NOMO-1 treated with dmso at 0.1 percent for 144 hours (cell line): ENCODE results near the gene INTS1.

Source experiments
- DNase-seq: peaks from one replicate; lab custom pipeline; 2025; ENCODE audit not compliant: unreplicated experiment; lab: John Stamatoyannopoulos, UW

Gene INTS1

GRCh38 chr7:1434891-1435670, 69.1 kb downstream of the INTS1 start:
- no peak for DNase-seq

GRCh38 chr7:1434165-1434718, 69.9 kb downstream of the INTS1 start:
- DNase-seq, result no peak

DNA sequence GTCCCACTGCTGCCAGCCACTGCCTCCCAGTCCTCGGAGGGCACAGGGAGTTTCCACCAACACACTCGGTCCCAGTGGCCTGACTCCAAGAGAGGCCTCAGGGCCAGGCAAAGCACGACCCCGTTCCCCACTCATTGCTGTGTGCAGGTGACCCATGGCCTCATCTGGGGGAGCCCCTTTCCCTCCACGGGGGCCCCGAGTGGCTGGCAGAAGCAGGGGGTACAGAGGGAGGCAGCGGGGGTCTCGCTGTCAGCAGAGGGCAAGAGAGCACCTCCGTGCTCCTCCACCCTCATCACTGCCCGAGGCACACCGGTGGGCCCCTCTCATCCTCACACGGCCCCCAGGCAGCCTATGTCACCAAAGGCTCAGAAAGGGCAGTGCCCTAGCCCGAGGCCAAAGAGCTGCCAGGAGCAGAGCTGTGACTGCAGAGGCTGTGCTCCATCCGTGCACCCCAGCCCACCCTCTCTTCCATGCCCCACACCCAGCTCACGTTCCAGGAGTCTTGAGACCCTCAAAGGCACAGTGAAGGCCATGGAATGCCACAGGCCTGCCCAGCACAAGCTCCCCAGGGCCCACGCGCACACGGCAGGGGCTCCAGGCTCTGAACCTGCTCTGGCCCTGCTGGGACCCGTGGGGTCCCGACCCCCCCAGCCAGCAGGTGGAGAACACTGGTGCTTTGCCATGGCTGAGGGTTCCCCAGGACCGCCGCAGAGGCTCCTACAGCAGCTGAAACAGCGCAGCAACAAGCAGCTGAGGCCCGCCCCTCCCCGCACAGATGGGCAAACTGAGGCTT, 70.9 kb downstream of the INTS1 start:
- DNase-seq, result no peak

- DNase-seq, result no peak
Measured at GRCh38 chr7:1432411-1433082, 71.6 kb downstream of the INTS1 start.

GRCh38 chr7:1431634-1432380, 72.4 kb downstream of the INTS1 start:
- no peak for DNase-seq

DNA sequence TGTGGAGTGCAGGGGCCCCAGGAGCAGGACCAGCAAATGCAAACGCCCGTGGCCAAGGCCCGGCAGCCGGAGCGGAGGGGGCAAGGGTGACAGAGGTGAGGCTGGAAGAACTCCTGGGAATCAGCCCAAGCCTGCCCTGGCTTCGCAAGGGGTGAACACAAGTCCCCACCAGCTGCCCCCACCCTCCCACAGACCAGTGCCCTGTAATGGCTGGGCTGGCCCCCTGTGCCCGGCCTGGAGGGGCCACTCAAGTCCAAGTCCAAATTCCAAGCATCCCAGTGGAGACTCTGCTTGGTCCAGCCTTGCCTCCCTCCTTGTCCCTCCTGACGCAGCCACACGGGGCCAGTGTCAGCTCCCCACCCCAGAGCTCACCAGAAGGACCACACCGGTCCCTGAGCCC, 73.0 kb downstream of the INTS1 start:
- no peak for DNase-seq

GRCh38 chr7:1430056-1430845, 73.9 kb downstream of the INTS1 start:
- no peak for DNase-seq

DNA sequence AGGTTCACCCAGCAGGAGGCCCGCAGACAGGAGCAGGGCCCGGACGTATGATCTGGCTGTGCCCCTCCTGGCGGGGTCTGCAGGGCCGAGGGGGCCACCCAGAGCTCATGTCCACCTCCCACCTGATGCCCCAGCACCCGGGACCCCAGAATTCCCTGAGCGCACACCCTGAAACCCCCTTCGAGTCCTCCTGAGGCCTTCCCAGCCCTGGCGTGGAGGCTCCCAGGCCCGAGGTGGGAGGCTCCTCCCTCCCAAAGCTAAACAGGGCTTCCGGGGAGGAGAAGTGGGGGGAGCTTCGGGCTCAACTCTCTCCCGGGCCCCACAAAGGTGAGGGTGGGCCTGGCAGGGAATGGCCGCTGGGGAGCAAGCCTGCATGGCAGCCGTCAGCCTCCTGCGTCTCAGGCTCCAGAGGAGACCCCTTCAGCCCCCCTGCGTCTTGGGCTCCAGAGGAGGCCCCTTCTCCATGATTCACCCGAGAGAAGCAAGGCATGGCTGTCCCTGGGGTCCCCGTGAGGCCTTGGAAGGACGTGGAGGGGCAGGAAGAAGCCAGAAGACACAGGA, 75.2 kb downstream of the INTS1 start:
- no peak for DNase-seq

DNA sequence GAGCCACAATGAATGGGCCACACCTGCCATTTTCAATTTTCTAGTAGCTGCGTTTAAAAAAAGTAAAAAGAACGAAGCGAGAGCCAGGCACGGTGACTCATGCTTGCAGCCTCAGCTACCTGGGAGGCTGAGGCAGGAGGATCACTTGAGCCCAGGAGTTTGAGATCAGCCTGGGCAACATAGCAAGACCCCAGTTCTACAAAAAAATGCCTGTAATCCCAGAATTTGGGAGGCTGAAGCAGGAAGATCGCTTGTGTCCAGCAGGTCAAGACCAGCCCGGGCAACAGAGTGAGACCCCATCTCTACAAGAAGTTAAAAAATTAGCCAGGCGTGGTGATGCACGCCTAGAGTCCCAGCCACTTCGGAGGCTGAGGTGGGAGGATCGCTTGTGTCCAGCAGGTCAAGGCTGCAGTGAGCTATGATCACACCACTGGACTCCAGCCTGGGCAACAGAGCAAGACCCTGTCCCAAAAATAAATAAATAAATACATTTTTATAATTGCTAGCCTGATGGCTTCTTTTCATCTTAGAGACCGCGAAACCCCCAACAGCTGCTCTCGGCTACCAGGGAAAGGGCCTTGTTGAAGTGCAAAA, 77.0 kb downstream of the INTS1 start:
- DNase-seq, result no peak

GRCh38 chr7:1426474-1426873, 77.7 kb downstream of the INTS1 start:
- DNase-seq, result no peak

GRCh38 chr7:1425292-1426136, 78.7 kb downstream of the INTS1 start:
- no peak for DNase-seq

GRCh38 chr7:1424041-1424440, 80.1 kb downstream of the INTS1 start:
- DNase-seq, result no peak

DNA sequence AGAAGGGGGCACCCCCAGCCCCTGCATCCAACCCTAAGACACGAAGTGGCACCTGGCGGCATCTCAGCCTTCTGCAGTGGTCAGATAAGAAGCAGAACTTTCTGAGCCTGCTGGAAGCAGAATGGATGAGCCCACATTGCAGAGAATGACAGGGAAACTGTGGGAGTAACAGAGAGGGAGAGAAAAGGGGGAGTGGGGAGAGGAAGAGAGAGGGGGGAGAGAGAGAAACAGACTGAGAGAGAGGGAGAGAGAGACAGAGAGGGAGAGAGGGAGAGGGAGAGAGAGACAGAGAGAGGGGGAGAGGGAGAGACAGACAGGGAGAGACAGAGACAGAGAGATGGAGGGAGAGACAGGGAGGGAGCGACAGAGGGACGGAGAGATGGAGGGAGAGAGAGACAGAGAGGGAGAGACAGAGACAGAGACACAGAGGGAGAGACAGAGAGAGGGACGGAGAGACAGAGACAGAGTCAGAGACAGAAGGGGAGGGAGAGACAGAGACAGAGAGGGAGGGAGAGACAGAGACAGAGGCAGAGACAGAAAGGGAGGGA, 80.9 kb downstream of the INTS1 start:
- DNase-seq, result no peak

- no peak for DNase-seq
Measured at GRCh38 chr7:1422512-1423263, 81.5 kb downstream of the INTS1 start.

DNA sequence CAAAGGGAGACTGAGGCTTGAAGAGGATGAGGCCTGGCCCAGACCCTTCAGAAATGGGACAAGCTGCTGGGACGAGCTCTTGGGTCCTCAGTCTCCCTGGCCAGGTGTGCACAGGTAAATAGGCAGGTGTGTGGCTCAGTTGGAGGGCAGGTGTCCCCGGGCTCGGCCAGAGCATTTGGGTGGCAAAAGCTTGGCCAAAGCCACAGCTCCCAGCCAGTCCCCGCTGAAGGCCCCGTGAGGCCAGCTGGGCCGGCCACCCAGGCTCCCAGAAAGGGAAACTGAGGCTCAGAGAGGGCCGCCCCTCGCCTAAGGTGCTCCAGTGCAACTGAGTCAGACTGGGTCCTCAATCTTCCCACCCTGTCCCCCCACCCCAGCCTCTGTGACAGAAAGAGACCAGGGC, 82.2 kb downstream of the INTS1 start:
- DNase-seq, result no peak

DNA sequence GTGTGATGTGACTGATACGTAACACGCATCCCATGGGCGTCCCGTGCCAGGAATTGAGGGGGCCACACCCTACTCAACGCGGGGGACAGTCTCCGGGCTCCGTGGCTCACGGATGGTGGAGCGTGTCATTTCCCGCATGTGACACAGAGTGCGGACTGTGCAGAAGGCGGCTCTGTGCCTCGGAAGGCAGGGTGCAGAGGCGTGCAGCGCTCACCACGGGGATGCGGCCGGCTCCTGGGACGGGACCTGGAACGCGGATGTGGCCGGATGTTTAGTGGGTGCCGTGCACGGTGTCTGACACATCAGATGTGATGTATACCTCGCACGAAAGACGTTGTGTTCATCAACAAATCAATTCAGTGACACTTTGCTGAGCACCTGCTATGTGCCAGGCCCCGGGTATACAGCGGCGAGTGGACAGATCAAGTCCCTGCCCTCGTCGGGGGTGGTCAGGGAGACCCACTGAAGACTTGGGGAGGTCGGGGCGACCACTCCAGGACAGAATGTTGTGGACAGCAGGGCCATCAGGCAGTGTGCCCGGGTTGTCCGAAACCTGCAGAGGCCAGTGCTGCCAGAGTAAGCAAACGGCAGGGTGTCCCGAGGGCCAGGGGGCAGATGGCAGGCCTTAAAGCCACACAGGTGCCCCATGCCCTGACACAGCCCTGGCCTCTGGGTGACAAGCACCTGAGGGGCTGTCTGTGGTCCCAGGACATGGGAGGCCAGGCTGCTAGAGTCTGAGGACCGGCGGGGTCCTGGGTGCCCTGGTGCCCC, 83.0 kb downstream of the INTS1 start:
- no peak for DNase-seq
